HepG2 (cell line): Measurements from ENCODE around the gene STUB1. TPM values are rescaled to one million over a fixed set of nuclear protein-coding genes. Genes with fewer than 3 reads are reported as not detected.
A peak's percentile ranks its signal among the peaks of the same experiment; 100 is the strongest.

Experiments used
- AGO2 ChIP-seq: fragments of 200-400 bp; formaldehyde crosslinking; optimal IDR thresholded peaks from 2 replicates; pipeline ENCODE3; 2017; ENCODE audit warnings: mild to moderate bottlenecking, low read depth, low read length, moderate library complexity
- EEA1 ChIP-seq: sonication (generic); formaldehyde crosslinking; IDR thresholded peaks from 2 replicates; pipeline ENCODE4 v1.5.1; 2020; ENCODE audit warnings: mild to moderate bottlenecking, missing genetic modification reagents, borderline replicate concordance
- EED ChIP-seq: sonication (generic); formaldehyde crosslinking; IDR thresholded peaks from 2 replicates; pipeline ENCODE4 v1.5.0; 2020; ENCODE audit warnings: mild to moderate bottlenecking, missing genetic modification reagents
- EZH2 ChIP-seq: conservative IDR thresholded peaks from 2 replicates; pipeline ENCODE4 v1.6.1; 2012; ENCODE audit warnings: mild to moderate bottlenecking, low read depth, low read length, moderate library complexity
- HNRNPUL1 ChIP-seq: fragments of 200-400 bp; formaldehyde crosslinking; IDR thresholded peaks from 2 replicates; pipeline ENCODE4 v1.6.1; 2017; ENCODE audit warnings: low read depth, mild to moderate bottlenecking, low read length, moderate library complexity
- HOXA7 ChIP-seq: sonication (generic); formaldehyde crosslinking; IDR thresholded peaks from 2 replicates; pipeline ENCODE4 v1.8.1; 2022; ENCODE audit warnings: mild to moderate bottlenecking, missing genetic modification reagents, moderate library complexity
- NFKB2 ChIP-seq: sonication (generic); formaldehyde crosslinking; IDR thresholded peaks from 2 replicates; pipeline ENCODE4 v1.4.0; 2020; ENCODE audit warnings: missing genetic modification reagents, borderline replicate concordance
- NFYB ChIP-seq: sonication (generic); formaldehyde crosslinking; IDR thresholded peaks from 2 replicates; pipeline ENCODE4 v1.4.0; 2020; ENCODE audit warnings: missing genetic modification reagents
- PAWR ChIP-seq: sonication (generic); formaldehyde crosslinking; IDR thresholded peaks from 2 replicates; pipeline ENCODE4 v1.4.0; 2020; ENCODE audit warnings: missing genetic modification reagents, mild to moderate bottlenecking, borderline replicate concordance
- PAX8 ChIP-seq: sonication (generic); formaldehyde crosslinking; IDR thresholded peaks from 2 replicates; pipeline ENCODE4 v1.8.0; 2022; ENCODE audit warnings: mild to moderate bottlenecking, missing genetic modification reagents, borderline replicate concordance
- PITX1 ChIP-seq: sonication (generic); formaldehyde crosslinking; IDR thresholded peaks from 2 replicates; pipeline ENCODE4 v1.5.1; 2020; ENCODE audit warnings: mild to moderate bottlenecking, missing genetic modification reagents
- RFX3 ChIP-seq: IDR thresholded peaks from 2 replicates; pipeline ENCODE4 v1.6.1; 2016; ENCODE audit warnings: missing biosample characterization, missing genetic modification reagents
- TAF15 ChIP-seq: fragments of 200-400 bp; formaldehyde crosslinking; IDR thresholded peaks from one replicate; pipeline ENCODE4 v1.6.1; 2018; ENCODE audit warnings: mild to moderate bottlenecking, low read depth, low read length; ENCODE audit not compliant: poor library complexity, severe bottlenecking
- ZBTB25 ChIP-seq: IDR thresholded peaks from 2 replicates; pipeline ENCODE4 v1.6.1; 2018; ENCODE audit warnings: missing genetic modification reagents
- ZNF138 ChIP-seq: sonication (generic); formaldehyde crosslinking; IDR thresholded peaks from 2 replicates; pipeline ENCODE4 v1.5.0; 2020; ENCODE audit warnings: mild to moderate bottlenecking, low read depth, missing genetic modification reagents
- ZNF160 ChIP-seq: sonication (generic); formaldehyde crosslinking; IDR thresholded peaks from 2 replicates; pipeline ENCODE4 v1.8.0; 2022; ENCODE audit warnings: mild to moderate bottlenecking, inconsistent platforms, missing genetic modification reagents
- ZNF260 ChIP-seq: sonication (generic); formaldehyde crosslinking; IDR thresholded peaks from 2 replicates; pipeline ENCODE4 v1.4.0; 2020; ENCODE audit warnings: missing genetic modification reagents, low read depth, mild to moderate bottlenecking, borderline replicate concordance
- ZNF318 ChIP-seq: sonication (generic); formaldehyde crosslinking; IDR thresholded peaks from 2 replicates; pipeline ENCODE4 v1.4.0; 2020; ENCODE audit warnings: mild to moderate bottlenecking, missing genetic modification reagents
- ZNF343 ChIP-seq: sonication (generic); formaldehyde crosslinking; IDR thresholded peaks from 2 replicates; pipeline ENCODE4 v1.4.0; 2020; ENCODE audit warnings: mild to moderate bottlenecking, missing genetic modification reagents
- ZNF562 ChIP-seq: sonication (generic); formaldehyde crosslinking; IDR thresholded peaks from 2 replicates; pipeline ENCODE4 v1.8.0; 2022; ENCODE audit warnings: missing genetic modification reagents, borderline replicate concordance
- ZNF703 ChIP-seq: sonication (generic); formaldehyde crosslinking; IDR thresholded peaks from 2 replicates; pipeline ENCODE4 v1.5.1; 2020; ENCODE audit warnings: missing genetic modification reagents, mild to moderate bottlenecking, moderate library complexity, borderline replicate concordance
- ZNF746 ChIP-seq: sonication (generic); formaldehyde crosslinking; IDR thresholded peaks from 2 replicates; pipeline ENCODE4 v1.8.0; 2022; ENCODE audit warnings: mild to moderate bottlenecking, missing genetic modification reagents
- polyA plus RNA-seq, 8 experiments: library from polyadenylated mRNA; depleted of rRNA in 3 of 8; stranded (reverse) in 7 of 8; unstranded in 1 of 8; fragments of >200 nt; fragmentation: Illumina TruSeq in 4 of 8; extraction: Trizol in 4 of 8; gene quantifications; 2 replicates each; pipeline versions ENCODE4 v1.2.1 to v1.2.3, GENCODE V29; 2011 to 2016; ENCODE audit warnings: low read depth in 4 of 8, missing spikeins in 1 of 8, mixed read lengths in 1 of 8; ENCODE audit not compliant: insufficient read depth in 1 of 8
- total RNA-seq, 5 experiments: library from RNA; depleted of rRNA; stranded (reverse); fragments of >200 nt; fragmentation: Illumina TruSeq; extraction: Trizol; gene quantifications; 2 replicates each; pipeline ENCODE4 v1.2.3, GENCODE V29; 2016; ENCODE audit warnings: low read depth in 1 of 5

STUB1 gene
- total and polyA plus RNA-seq, 2 of the 13 experiments (the other 11 are each of a cell fraction or from before 2014, with no cell fraction given): 52.9 to 78.2 TPM

- TF ChIP-seq ZNF318 (CRISPR knock-in tag) (no peak), NFYB (CRISPR knock-in tag) (no peak), PITX1 (CRISPR knock-in tag) (0 out of 2 replicates have a peak, but pooled peaks have one; percentile 10), TAF15 (no peak), ZNF746 (CRISPR knock-in tag) (no peak), RFX3 (CRISPR knock-in tag) (peak; percentile 80), ZNF703 (CRISPR knock-in tag) (no peak), EED (CRISPR knock-in tag) (no peak), HOXA7 (CRISPR knock-in tag) (no peak), PAWR (CRISPR knock-in tag) (no peak), NFKB2 (CRISPR knock-in tag) (no peak; the same call in 1 of the 2 replicates), AGO2 (no peak), ZNF138 (CRISPR knock-in tag) (no peak), ZNF562 (CRISPR knock-in tag) (no peak), ZNF160 (CRISPR knock-in tag) (no peak), ZBTB25 (CRISPR knock-in tag) (no peak), PAX8 (CRISPR knock-in tag) (no peak), EEA1 (CRISPR knock-in tag) (no peak), ZNF260 (CRISPR knock-in tag) (no peak), ZNF343 (CRISPR knock-in tag) (no peak), EZH2 (no peak), HNRNPUL1 (no peak)
These were observed 36.0 kb downstream of the STUB1 start (continued) for GRCh38 chr16:716200-716568.
